Pons (tissue), 1 donor: ENCODE data around the gene BUB1B.
A peak's percentile ranks its signal among the peaks of the same experiment; 100 is the strongest.

Experiments used
- DNase-seq: peaks from one replicate; pipeline ENCODE4 v3.0.0-alpha.2; 2016; ENCODE audit warnings: low spot score

Gene BUB1B

DNA sequence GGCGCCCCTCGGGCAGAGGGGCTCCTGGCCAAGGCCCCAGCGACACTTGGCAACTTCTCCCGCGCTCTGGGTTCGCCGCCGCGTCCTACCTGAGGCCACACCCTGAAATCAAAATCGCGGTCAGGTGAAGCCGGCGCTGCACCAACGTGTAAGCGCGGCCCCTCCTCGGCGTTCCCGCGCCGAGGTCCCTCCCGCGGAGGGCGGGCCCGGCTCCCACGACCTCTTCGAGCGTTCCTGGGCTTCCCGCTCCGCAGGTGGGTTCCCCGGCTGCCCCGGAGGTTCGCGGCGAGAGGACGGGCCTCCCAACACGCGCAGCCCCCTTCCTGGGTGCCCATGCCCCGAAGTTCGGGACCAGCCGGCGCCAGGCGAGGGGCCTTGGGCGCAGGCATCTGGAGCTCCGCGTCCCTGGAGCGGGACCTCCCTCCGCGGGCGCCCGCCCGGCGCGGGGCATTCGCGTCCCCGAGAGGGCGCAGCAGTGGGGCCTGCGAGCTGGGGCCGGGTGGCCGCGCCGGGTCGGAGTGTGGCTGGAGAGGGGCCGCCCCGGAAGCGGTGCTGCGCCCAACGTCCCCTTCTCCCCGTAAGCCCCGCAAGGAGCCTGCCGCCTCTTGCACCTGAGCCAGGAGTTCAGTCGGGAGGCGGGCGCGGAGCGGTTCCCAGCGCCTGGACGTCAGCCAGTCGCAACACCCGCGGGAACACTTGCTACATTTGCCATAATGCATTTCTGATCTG, 91.7 kb downstream of the BUB1B start:
- DNase-seq, result no peak

DNA sequence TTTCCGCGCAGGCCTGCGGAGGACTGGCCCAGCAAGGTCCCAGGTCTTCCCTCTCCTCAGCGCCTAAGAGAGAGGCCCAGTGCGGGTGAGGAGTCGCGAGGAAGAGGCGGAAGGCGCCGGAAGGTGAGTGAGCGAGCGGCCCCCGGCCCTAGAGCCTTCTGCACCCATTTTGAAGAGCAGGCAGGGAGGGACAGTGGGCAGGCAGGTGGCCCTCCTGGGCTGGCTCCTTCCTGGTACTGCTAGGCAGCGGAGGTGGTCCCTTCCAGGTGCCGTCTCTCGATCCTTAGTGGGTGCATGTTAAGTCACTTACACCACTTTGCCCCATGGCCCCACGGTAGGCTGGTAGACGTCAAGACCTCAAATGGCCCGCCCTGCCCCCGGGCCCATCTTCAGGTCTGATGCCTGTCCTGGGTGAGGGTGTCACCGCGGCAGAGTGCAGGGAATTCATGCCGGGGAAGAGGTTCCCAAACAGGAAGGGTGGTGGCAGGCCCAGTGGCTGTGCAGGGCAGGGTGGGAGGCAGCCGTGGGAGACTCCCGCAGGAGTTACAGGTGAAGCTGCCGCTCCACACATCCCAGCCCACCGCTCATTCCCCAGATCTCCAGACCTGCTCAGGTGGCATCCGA, 92.4 kb downstream of the BUB1B start:
- DNase-seq, result no peak

GRCh38 chr15:40254452-40254851, 93.6 kb downstream of the BUB1B start:
- DNase-seq, result no peak

DNA sequence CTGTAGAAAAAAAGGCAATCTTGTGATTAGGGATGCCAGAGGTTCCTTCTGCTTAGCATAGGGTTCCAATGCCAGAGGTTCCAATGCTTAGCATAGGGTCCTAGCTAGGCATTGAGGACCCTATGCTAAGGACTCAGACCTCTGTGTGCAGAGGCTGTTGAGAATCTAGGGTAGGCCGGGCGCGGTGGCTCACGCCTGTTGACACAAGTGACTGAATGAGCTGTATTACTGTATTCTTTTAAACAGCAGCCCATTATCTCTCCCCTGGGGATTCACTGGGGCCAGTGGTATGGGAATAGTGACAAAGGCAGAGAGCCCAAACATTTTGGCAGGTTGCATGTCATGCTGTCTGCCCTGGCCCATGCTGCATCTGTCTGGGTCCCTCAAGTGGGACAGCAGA, 94.2 kb downstream of the BUB1B start:
- no peak for DNase-seq

DNA sequence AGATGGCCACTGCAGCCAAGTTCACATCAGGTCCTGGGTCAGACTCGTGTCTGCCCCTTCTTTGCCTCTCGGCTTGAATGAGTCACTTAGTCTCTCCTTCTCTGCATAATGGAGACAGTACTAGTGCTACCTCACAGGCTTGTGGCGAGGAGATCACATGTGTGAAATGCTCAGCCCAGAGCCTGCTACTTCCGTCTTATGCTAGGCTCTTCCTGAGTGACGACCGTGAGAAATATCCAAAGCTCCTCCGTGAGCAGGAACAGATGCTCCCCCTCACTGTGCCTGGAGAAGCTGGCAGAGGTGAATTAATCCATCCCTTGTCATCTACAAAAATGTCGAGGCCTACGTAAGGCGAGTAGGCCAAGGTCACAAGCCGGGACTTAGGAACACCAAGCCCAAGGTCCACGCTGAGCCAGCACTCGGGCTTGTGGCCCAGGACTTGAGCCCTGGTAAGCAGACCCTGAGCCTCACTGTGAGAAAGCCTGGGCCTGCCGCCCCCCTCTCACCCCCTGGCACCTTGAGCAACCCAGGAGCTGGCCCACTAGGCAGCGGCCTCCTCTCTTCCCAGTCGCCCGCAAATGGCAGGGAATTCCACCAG, 95.9 kb downstream of the BUB1B start:
- peak; percentile 20 for DNase-seq

GRCh38 chr15:40257656-40258450, 97.0 kb downstream of the BUB1B start:
- no peak for DNase-seq

DNA sequence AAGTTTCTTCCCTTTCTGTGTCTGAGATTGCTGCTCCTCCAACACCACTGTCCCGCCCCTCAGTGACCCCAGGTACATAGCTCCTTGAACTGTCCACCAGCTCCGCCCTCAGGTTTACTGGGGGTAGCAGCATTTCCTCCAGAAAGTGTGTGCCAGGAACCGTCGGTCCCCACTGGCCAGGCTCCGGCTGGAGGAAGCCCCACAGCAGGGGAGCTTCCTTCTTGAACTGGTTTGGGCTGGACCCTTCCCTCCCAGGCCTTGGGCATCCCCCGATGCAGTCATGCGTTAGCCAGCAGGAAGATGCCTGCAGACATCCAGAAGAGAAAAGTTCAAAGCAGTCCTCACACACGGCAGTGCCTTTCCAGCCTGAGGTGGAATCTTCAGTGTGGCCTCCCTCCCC, 97.7 kb downstream of the BUB1B start:
- DNase-seq, result no peak

GRCh38 chr15:40259021-40259420, 98.2 kb downstream of the BUB1B start:
- DNase-seq, result no peak

GRCh38 chr15:40263024-40263754, 102.3 kb downstream of the BUB1B start:
- no peak for DNase-seq

GRCh38 chr15:40264321-40265153, 103.7 kb downstream of the BUB1B start:
- DNase-seq, result no peak

DNA sequence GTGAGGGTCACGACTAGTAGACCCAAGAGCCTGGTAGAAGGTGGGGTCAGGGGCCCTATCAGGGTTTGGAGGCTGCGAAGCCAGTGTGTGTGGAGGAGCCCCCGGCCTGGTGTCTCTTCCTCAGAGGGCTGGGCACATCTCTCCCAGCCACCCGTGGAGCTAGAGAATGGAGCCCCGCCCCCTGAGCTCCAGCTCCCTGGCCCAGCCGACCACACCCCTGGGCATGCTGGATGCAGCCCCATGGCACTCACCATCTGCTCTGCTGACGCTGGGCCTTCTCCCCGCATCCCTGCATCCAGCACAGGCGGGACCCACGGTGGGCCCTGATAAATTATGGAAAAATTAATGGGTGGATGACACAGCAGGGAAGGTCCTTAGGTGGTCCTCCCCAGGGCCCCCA, 104.5 kb downstream of the BUB1B start:
- DNase-seq, result no peak

DNA sequence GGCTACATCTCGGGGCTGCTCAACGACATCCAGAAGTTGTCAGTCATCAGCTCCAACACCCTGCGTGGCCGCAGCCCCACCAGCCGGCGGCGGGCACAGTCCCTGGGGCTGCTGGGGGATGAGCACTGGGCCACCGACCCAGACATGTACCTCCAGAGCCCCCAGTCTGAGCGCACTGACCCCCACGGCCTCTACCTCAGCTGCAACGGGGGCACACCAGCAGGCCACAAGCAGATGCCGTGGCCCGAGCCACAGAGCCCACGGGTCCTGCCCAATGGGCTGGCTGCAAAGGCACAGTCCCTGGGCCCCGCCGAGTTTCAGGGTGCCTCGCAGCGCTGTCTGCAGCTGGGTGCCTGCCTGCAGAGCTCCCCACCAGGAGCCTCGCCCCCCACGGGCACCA, 105.0 kb downstream of the BUB1B start:
- no peak for DNase-seq

DNA sequence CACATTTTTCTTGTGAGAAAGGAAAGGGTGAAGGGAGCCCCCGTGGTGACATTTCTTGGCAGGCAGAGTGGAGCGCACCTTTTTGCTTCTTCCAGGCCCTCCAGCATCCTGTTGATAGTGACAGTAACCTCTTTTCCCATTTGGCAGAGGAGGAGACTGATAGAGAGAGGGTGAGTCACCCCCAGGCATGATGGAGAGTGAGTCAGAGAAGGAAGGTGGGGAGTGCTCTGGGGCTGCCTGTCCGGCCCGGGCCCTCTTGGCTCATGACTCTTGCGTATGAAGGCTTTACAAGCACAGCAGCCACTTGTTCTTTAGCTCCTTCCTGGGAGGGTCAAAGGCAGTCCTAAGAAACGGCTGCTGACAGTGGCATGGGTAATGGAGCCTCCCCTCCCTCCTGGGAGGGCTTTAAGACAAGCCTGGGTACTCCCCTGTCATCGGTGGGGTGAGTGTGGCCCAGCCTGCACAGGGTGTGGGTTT, 106.0 kb downstream of the BUB1B start:
- no peak for DNase-seq

DNA sequence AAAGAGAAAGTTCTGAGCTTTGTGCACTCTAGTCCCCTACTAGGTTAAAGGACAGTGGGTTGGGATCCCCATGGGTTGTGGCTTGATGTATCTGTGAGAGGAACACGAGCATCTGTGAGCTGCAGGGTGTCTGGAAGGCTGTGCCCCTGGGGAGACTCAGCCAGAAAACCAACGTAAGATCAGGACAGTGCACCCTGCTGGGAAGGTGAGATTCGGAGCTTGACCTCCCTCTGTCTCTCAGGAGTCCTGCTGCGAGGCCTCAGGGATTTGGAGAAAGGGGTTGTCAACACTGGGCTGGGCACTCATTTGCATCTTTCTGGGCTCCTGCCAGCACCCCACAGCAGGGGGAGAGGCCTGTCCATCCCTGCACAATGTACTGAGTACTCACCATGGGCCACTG, 106.8 kb downstream of the BUB1B start:
- no peak for DNase-seq

- DNase-seq, result no peak
These were observed 108.7 kb downstream of the BUB1B start for GRCh38 chr15:40269604-40270003.

GRCh38 chr15:40270246-40270995, 109.6 kb downstream of the BUB1B start:
- no peak for DNase-seq
